Psoas muscle (tissue), 8 donors: ENCODE measurements around the gene LRRC2. TPM values are rescaled to one million over a fixed set of nuclear protein-coding genes. Genes with fewer than 3 reads are reported as not detected.
A peak's percentile ranks its signal among the peaks of the same experiment; 100 is the strongest.

Experiments used
- ATAC-seq, 4 donors: fragments of 200-7000 bp; cut with Tn5 transposase; one replicate each; pipeline ENCODE4 v1.9.1; 2020; ENCODE audit warnings: moderate library complexity in 3 of 4, mild to moderate bottlenecking in 2 of 4
- DNase-seq, 2 donors: peaks; one replicate each; pipeline ENCODE4 v3.0.0-alpha.2; 2020
- H3K27ac ChIP-seq: fragments of 200-600 bp; one replicate; pipeline ENCODE4 v1.8.0; 2022
- H3K27me3 ChIP-seq, 3 donors: fragments of 200-600 bp in 1 of 3; one replicate each; pipeline versions ENCODE4 v1.6.1 to v1.8.0; 2013 to 2022; ENCODE audit warnings: low read length in 2 of 3, mild to moderate bottlenecking in 2 of 3, moderate library complexity in 1 of 3; ENCODE audit not compliant: insufficient read depth in 3 of 3
- H3K36me3 ChIP-seq, 2 donors: fragments of 200-600 bp in 1 of 2; one replicate each; pipeline versions ENCODE4 v1.6.1 to v1.8.0; 2013 to 2022; ENCODE audit warnings: low read depth in 1 of 2, mild to moderate bottlenecking in 1 of 2, moderate library complexity in 1 of 2; ENCODE audit not compliant: insufficient read depth in 1 of 2
- H3K4me1 ChIP-seq: fragments of 200-600 bp; one replicate; pipeline ENCODE4 v1.8.0; 2022
- H3K4me3 ChIP-seq: fragments of 200-600 bp; one replicate; pipeline ENCODE4 v1.8.0; 2022; ENCODE audit warnings: mild to moderate bottlenecking
- H3K9me3 ChIP-seq: fragments of 200-600 bp; one replicate; pipeline ENCODE4 v1.8.0; 2022
- WGBS, 3 donors: extraction: QIAGEN DNeasy Blood & Tissue Kit; methylation state at CpG; one replicate each; pipeline versions ENCODE4 v1.1.6 to v1.1.7; 2013; 5-methylcytosine and 5-hydroxymethylcytosine counted together
- intact Hi-C, 2 donors: fragments of 100-400 bp; cut with DNase I; formaldehyde crosslinking; loops; one replicate each; pipeline versions ENCODE4 v1.11.0 to v1.14.2; 2022
- polyA plus RNA-seq, 3 donors: library from polyadenylated mRNA; stranded (reverse); fragments of 200-250 nt; gene quantifications; one replicate each; pipeline ENCODE4 v1.2.3, GENCODE V29; 2013
- total RNA-seq, 4 donors: library from RNA; stranded (reverse); fragmentation: NEBNext Ultra II Directional in 2 of 4; extraction: Animal tissue kit (Norgen Biotek cat#: 25700) in 2 of 4; gene quantifications; one replicate each; pipeline versions ENCODE4 v1.2.1 to v1.2.4, GENCODE V29; 2021 to 2023
- TF ChIP-seq, protein P1 (sequence below): fragments of 200-600 bp; IDR thresholded peaks from one replicate; pipeline ENCODE4 v1.8.0; 2022; ENCODE audit warnings: antibody characterized with exemption
- donor health status: healthy with polysubstance abuse.
- donor health status: DM: no; HTN: no; CAD: no; lungs with moderate emphysema.
- donor health status: Bipolar disorder and iron deficiency.
- donor health status: healthy.
- donor health status: DM: yes; HTN: yes; CAD: no.
- donor health status: DM: no; HTN: no; CAD: no.
- donor health status: DM: no; HTN: no; CAD: no.
- donor health status: DM: yes; HTN: yes; CAD: no.

LRRC2 gene
- total and polyA plus RNA-seq, 7 donors, result 8.3 to 160 (median 65.1) TPM

DNA sequence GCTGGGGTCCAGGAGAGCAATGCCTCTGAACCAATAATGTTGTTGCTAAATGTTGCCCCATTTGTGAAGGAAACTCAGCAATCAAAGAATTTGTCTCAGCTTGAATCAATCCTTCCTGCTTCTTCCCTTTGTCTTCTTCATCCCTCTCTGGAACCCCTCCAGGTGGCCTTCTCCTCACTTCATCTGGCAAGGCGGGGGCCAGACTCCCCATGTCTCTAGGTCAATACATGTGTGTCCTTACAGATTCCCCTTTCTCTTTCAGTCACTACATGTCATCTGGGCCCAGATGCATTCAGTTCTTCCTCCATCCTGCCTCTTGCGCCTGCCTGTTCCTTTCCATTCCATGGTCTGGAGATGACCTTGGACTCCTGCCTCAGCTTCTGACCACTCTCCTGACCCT is 93.4 kb downstream of the LRRC2 start:
- WGBS, 3 donors, result 90 to 95% (median 93%) methylated on average over 2 of the region's 2 CpGs
- ATAC-seq (no peak), DNase-seq (no peak)
- no peaks in the 10 kb centered on the region for H3K27me3 ChIP-seq
- peaks cover 19% of the 10 kb centered on the region for H3K4me1 ChIP-seq
- intact Hi-C loops, result no loop called here
- no peak overlapping the region for H3K4me3 ChIP-seq
- TF ChIP-seq, protein P1, sequence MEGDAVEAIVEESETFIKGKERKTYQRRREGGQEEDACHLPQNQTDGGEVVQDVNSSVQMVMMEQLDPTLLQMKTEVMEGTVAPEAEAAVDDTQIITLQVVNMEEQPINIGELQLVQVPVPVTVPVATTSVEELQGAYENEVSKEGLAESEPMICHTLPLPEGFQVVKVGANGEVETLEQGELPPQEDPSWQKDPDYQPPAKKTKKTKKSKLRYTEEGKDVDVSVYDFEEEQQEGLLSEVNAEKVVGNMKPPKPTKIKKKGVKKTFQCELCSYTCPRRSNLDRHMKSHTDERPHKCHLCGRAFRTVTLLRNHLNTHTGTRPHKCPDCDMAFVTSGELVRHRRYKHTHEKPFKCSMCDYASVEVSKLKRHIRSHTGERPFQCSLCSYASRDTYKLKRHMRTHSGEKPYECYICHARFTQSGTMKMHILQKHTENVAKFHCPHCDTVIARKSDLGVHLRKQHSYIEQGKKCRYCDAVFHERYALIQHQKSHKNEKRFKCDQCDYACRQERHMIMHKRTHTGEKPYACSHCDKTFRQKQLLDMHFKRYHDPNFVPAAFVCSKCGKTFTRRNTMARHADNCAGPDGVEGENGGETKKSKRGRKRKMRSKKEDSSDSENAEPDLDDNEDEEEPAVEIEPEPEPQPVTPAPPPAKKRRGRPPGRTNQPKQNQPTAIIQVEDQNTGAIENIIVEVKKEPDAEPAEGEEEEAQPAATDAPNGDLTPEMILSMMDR, result no peak
- no peak overlapping the region for H3K27ac ChIP-seq
- no peaks in the 10 kb centered on the region for H3K36me3 ChIP-seq
- H3K9me3 ChIP-seq, result no peaks in the 10 kb centered on the region

DNA sequence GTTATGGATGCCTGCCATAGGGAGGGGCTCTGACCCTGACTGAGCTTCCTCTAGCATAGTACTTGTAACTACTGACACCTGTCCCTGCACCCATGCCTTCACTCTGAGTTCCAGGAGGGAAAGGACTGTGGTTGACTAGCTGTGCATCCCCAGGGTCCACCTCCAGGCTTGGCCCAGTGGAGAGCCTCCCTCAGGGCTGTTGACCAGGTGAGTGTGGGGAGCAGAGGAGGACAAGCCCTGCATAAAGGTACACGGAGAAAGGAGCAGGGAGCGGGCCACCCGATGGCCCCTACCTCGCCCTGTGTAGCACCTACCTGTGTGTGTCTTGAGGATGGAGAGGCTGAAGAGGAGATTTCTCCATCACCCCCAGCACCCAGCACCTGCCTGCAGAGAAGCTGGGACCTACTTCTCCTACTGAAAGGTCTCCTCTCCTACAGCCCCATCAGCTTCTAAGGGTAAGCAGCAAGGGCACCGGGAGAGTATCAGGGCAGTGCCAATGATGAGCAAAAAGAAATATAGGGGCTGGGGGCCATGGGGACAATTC is 94.7 kb downstream of the LRRC2 start:
- TF ChIP-seq, protein P1, result no peak
- Histone ChIP-seq H3K4me1 (peaks cover 19% of the 10 kb centered on the region), H3K9me3 (no peaks in the 10 kb centered on the region), H3K27me3 (no peaks in the 10 kb centered on the region), H3K27ac (no peak overlapping the region), H3K4me3 (no peak overlapping the region), H3K36me3 (no peaks in the 10 kb centered on the region)
- intact Hi-C loops, result no loop called here
- ATAC-seq (no peak), DNase-seq (no peak)
- 92 to 95% (median 92%) methylated on average over 5 of the region's 5 CpGs for WGBS, 3 donors

DNA sequence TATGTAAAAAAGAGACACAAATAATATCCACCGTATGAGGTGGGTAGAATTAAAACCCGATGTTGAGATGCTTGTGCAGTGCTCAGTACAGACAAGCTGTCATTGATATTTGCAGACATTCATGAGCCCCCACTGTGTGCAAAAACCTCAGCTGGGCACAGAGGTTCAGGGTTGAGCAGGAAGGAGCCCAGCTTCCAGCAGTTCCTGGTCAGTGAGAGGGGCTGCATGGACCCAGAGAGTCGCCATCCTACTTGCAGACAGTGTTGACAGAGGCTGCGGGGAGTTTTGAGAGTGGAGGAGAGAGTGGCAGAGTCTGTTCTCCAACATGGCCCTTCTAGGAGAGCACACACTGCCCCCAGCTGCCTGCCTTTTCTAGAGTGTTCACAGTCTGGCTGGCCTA is 95.3 kb downstream of the LRRC2 start:
- DNase-seq (no peak), ATAC-seq (no peak)
- Histone ChIP-seq H3K27ac (no peak overlapping the region), H3K4me1 (peaks cover 19% of the 10 kb centered on the region), H3K4me3 (no peak overlapping the region), H3K9me3 (no peaks in the 10 kb centered on the region), H3K36me3 (no peaks in the 10 kb centered on the region), H3K27me3 (no peaks in the 10 kb centered on the region)
- 89 to 96% (median 95%) methylated on average over 4 of the region's 4 CpGs for WGBS, 3 donors
- intact Hi-C loops, result no loop called here
- TF ChIP-seq, protein P1, result no peak

DNA sequence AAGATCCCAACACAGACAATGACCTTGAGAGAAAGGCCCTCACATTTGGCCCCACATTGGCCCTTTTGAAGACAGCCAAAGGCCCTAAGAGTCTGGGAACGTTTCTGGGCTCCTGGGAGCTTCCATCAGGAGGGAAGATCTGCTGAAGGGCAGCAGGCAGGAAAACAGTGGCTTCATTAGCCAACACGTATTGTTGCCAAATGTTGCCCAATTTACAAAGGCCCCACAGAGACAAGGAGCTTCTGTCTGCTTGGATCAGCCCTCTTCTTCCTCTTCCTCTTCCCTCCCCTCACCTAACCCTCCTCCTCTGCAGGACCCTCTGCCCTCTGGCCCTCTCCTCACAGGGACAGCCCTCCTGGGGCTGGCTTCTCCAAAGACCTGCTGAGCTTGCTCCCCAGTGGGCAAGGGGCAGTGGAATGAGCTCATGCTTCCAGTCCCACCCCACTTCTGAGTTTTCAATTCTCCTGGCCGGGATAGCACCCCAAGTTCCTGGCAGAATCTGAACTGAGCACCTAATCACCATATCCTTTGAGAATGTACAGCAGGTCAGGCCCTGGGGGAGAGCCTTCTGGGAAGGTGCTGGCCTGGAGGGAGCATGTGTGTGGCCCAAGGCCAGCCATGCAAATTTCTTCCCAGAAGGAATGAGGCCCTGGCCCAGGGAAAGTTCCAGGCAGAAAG is 96.3 kb downstream of the LRRC2 start:
- TF ChIP-seq, protein P1, result no peak
- Histone ChIP-seq H3K27me3 (no peaks in the 10 kb centered on the region), H3K36me3 (no peaks in the 10 kb centered on the region), H3K27ac (no peak overlapping the region), H3K4me3 (no peak overlapping the region), H3K9me3 (no peaks in the 10 kb centered on the region), H3K4me1 (peaks cover 19% of the 10 kb centered on the region)
- DNase-seq (no peak), ATAC-seq (peak in 3 of 4 donors; percentile 42 to 52 (median 46))
- 20 to 45% (median 27%) methylated on average over 3 of the region's 3 CpGs for WGBS, 3 donors
- intact Hi-C loops, result no loop called here
